ENCODE data around the gene ABCB1. TPM values are rescaled to one million over a fixed set of nuclear protein-coding genes. Genes with fewer than 3 reads are reported as not detected.
"Not testable (repeated sequence)": the region's sequence is repeated elsewhere in the genome, so short reads cannot be mapped to it uniquely, and the experiment has no call there.

ABCB1 gene
- total RNA-seq, 1 experiment from 2014 or later: 12.4 TPM

DNA sequence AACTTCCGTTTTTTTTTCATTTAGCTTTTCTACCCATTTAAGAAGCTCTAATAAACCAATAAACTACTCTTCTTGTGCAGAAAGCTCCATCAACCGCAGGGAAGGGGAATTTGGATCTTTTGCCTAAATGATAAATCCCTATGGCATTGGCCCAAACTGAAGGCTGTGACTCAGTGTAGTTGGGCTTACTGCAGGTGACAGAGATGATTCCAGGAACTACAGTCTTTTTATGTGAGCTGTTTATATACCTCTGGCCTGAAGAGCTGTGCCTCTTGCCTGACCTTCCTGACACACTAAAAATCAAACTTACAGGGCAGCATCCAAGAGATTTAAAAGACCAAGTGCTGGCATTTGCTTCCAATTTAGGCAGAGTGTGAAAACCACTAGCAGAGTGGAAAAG lies 25.2 kb downstream of the ABCB1 start:
- no peak for DNase-seq (ENCODE audit: low spot score)

DNA sequence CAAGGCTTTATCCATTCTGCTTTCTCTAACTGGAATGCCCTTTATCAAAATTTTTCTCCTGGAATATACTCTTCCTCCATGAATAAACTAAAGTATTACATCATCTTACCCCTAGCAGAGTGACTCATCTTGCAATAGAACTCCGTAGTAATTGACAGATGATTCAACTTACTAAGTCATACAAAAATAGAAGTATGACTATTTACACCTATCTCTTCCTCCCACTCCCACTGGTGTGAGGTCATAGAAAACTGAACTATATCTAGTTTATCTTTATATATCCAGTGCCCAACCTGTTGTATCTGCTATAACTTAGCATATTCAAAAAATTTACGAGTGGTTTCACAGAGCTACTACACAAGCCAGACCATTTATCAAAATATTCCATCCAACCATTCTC lies 26.1 kb downstream of the ABCB1 start:
- peak; percentile 77 for DNase-seq (ENCODE audit: low spot score)

DNA sequence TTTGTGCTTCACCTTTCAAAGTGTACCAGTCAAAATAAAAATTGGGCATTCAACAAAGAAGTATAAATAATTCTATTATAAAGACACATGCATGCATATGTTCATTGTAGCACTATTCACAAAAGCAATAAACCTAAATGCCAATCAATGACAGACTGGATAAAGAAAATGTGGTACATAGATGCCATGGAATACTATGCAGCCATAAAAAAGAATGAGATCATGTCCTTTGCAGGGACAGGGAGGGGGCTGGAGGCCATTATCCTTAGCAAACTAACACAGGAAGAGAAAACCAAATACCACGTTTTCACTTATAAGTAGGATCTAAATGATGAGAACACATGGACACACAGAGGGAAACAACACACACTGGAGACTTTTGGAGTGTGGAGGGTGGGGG lies 28.2 kb downstream of the ABCB1 start:
- DNase-seq (ENCODE audit: low spot score): not testable (repeated sequence)

DNA sequence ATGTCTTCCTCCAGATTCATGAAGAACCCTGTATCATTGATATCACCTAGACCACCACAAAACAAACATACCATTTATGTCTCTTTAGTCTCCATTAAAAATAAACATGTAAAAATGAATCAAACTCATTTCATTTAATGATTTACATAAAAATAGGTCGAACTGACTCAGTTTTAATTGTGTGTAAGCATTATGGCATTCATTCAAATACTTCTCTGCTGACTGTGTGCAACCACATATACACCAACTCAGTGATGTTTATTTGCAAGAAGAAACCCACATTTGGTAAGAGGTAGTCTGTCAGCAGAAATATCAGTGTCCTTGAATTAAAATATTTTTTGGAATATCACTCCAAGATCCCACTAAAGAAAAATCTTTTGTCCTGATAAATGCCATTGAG lies 30.5 kb downstream of the ABCB1 start:
- peak; percentile 78 for DNase-seq (ENCODE audit: low spot score)

DNA sequence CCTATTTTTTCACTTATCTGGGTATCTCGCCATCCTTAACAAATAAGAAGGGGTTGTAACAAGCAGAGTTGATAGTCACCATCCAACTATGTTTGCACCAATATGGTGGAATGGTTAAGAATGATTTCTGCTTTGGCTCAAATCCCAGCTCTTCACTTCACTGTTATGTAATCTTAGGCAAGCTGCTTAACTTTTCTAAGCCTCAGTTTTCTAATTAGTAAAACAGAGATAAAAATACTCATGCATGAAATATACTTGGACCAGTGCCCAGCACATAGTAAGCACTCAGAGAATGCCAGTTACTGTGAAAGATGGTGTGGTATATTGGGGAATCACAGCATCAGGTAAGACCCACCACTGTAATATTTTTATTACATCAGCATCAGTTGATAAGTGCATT lies 33.6 kb downstream of the ABCB1 start:
- DNase-seq (ENCODE audit: low spot score): no peak

DNA sequence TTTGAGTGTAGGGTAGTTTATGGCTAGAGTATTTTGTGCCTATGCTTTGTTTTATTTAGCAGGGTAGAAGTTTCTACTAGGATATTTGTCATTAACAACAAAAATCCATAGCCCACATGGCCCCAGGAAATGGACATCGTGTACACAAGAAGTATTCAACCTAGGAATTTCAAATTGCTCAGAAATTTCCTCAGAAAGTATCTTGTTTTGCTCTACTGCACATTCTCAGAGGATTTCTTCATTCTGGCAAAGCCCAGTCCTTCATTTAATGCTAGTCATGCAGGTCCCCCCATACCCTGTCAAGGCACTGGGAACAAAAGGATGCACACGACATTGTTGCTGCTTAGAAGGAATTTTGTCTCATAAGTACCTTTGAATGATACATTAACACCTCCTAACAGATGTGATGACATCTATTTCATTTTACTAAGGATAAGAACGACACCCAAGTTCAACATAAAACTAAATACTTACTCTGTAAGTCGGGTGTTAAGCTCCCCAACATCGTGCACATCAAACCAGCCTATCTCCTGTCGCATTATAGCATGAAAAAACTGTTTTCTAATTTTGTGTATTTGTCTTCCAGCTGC lies 34.3 kb downstream of the ABCB1 start:
- no peak for DNase-seq (ENCODE audit: low spot score)

DNA sequence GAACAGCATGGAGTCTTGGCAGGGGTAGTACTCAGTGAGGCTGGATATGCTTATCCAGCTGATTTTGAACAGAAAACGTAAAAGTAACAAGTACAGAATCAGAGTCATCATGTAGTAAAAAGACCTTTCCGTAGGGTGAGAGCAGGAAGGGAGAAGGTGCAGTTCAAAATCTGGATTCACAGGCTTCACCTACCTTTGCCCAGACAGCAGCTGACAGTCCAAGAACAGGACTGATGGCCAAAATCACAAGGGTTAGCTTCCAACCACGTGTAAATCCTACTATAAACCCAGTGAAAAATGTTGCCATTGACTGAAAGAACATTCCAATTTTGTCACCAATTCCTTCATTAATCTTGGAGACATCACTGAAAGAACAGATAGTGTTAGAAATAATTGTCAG lies 34.8 kb downstream of the ABCB1 start:
- DNase-seq (ENCODE audit: low spot score): no peak

DNA sequence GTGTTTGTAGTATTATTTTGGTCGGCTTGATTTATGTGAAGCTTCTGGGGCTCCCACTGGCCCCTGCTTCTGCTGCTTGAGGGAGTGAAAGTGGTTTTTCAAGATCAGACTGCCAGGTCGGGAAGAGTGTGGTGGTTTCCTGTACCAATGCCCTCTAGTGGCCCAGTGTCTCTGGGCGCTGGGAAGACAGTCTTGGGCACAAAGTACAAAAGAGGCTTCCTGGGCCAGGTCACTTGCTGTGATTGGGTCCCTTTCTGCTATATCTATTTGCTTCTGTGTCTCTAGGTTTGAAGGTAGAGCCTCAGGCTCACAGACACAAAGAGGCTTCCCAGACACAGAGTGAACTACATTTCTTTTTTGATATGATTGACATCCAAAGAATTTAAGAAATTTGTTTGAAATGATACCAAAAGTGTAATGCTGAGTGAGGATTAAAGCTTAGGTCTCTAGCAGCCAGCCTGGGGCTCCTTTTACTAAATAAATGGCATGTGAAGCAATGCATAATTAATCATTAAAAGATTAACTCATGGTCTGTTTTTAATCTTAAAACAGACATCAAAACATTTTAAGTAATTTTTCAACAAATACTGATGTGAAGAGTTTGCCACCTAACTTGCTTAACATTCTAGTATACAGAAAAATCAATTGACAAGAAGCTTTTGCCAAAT lies 36.3 kb downstream of the ABCB1 start:
- peak; percentile 70 for DNase-seq (ENCODE audit: low spot score)

DNA sequence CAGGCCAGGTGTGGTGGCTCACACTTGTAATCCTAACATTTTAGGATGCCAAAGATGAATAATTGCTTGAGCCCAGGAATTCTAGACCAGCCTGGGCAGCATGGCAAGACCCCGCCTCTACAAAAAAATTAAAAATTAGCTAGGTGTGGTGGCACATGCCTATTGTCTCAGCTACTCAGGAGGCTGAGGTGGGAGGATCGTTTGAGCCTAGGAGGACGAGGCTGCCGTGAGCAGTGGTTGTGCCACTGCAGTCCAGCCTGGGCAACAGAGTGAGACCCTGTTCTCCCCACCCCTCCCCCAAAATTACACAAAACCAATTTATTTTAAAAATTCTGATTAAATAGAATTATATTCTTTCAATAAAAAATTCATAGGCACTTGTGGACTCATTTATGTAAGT lies 39.0 kb downstream of the ABCB1 start:
- DNase-seq (ENCODE audit: low spot score): no peak

DNA sequence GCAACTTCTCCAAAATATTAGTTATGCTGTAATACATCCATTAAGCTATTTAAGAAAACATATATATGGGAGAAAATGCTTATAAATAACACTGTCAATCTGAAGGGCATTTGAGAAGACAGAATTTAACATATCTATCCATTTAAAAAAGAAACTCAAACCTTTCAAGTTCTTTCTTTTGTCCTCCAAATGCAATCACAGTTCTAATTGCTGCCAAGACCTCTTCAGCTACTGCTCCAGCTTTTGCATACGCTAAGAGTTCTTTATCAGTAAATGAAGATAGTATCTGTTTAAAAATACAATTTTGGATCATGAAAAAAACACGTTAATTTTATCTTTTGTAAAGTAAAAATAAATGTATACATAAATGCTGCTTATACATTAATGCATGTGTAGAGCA lies 39.6 kb downstream of the ABCB1 start:
- no peak for DNase-seq (ENCODE audit: low spot score)

DNA sequence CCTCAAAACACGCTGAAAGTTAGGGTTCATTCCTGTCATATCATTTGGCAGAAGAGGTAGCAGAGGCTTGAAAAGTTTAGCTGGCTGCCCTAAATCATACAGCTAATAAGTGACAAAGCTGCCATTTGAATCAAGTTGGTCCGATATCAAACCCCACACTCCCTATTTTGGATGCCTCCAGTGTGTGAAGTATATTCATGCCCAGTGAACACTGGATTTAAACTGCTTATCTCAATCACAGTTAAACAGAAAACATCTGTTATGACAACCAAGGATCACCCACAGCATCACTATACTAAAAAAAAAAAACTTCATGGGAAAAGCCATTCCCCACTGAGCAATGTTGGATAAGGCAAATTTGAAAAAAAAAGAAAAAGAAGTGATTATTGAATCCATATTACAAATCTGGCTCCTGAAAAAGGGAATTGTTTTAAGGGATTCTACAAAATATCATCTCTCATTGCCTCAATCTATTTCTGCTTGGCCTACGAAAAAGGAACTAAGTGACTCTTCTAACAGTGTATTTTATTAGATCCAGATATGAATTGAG lies 48.3 kb downstream of the ABCB1 start:
- no peak for DNase-seq (ENCODE audit: low spot score)

DNA sequence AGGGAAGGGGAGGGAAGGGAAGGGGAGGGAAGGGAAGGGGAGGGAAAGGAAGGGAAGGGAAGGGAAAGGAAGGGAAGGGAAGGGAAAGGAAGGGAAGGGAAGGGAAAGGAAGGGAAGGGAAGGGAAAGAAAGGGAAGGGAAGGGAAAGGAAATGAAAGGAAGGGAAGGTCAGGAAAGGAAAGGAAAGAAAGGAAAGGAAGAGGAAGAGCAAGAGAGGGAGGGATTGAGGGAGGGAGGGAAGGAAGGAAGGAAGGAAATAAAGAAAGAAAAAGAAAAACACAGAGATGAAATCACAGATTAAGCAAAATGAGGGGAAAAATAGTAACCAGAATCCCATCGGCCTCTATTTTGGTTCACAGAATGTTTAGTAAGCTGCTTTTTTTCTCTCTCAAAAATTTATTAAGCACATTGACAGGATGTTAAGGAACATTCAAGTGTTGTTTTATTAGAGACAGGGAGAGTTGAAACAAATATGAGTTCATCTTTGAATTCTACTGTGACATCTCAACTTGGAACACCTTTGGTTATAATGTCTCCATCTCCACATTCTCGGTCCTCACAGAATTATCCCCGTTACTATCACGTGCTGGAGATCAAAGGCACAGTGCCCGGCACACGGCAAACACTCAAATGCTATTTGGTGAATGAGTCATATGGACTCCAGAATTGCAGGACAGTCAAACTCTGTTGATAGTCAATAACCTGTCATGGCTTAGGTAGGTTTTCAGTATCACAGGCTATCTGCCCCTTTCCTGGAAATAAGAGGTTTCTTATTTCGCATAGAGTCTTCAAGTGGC lies 52.4 kb downstream of the ABCB1 start:
- no peak for DNase-seq (ENCODE audit: low spot score)

DNA sequence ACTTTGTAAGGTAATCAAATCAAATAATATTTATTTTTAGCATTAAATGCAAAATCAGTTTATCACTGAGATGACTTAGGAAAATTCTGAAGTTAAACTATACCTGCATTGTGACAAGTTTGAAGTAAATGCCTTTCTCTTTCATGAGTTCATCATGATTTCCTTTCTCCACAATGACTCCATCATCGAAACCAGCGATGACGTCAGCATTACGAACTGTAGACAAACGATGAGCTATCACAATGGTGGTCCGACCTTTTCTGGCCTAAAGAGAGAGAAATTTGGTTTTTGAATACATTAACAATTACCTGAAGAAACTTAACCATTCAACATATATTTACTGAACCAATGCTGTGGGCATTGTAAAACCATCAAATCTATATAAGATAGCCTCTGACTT lies 54.9 kb downstream of the ABCB1 start:
- no peak for DNase-seq (ENCODE audit: low spot score)

DNA sequence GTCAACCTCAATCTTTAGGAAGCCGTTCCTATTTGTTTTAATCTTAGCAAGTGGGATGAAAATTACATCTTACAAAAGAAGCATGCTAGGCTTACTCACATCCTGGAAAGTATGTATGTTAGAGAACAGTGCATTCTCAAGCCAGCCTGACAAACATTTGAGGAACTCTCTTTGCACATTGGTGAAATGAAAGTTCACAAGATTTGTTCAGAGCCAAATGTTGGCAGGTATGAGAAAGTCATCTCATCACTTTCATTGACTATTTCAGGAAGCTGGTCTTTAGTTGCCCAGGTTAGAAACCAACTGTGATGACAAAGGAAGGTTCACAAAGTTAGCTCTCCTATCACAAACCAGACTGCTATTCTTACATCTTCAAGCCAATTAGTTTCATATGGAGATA lies 57.1 kb downstream of the ABCB1 start:
- DNase-seq (ENCODE audit: low spot score): no peak

DNA sequence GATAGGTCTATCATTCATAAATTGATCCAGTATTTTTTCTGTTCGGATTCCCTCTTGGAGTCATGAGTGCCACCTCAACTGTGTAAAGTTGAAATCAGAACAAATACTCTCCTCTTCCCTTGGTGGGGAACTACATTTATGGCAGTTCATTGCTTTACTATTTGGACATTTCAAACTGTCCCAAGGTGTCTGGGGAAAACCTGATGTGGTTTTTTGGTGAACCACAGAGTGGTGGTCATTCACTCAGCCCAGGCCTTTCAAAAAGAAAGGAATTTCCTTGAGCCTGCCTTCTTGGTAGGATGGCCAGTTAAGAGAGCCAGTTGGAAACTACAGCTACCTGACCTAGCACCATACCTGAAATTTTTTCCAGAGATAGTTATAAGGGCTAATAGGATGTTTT lies 59.0 kb downstream of the ABCB1 start:
- no peak for DNase-seq (ENCODE audit: low spot score)

DNA sequence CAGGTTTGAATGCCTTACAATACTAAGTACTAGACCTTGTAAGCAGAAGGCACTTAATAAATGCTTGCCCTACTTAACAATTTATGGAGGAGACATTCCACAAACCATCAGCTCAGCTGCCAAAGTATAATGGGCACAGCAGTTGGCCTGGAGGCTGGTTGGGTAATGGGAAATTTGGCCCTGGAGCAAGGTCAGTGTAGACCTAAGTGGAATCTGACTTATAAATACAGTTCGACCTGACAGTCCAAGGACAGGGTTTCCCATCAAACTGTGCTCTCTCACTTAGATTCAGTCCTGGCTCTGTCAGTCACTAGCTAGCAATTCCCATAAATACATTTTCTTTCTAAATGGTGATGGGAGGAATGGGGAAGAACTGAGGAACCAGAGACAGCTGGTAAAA lies 62.6 kb downstream of the ABCB1 start:
- DNase-seq (ENCODE audit: low spot score): no peak

DNA sequence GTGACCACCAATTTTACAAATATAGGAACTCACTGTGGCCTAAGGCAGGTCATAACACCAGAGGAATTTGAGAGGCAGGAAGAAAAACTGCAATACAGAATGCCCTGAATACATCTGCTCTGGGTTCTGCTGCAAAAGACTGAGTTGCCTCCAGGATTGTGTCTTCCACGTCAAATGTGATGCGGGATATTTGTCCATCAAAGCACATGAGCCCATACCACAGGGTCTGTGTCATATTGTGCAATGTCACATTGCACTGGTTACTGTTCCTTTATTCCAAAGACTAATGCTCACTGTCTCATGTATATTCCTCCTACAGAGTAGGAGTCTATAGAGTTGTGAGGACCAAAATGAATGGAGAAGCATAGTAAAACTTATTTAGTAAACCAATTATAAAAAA lies 66.6 kb downstream of the ABCB1 start:
- DNase-seq (ENCODE audit: low spot score): no peak

DNA sequence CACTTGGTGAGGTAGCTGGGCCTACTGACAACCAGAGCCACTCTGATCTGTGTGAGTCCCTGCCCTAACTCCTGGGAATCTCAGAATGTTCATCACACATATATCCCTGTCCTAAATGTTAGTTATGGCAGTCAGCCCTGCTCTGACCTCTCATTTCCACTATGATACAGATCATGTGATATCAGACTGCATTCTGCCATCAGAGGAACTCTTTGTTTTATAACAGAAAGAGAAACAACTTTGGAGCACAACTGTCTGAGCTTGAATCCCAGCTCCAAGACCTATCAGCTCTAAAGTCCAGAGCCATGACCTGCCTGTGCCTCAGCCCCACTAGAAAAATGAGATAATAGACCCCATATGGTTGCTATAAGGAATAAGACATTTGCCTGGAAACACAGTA lies 70.6 kb downstream of the ABCB1 start:
- DNase-seq (ENCODE audit: low spot score): no peak

DNA sequence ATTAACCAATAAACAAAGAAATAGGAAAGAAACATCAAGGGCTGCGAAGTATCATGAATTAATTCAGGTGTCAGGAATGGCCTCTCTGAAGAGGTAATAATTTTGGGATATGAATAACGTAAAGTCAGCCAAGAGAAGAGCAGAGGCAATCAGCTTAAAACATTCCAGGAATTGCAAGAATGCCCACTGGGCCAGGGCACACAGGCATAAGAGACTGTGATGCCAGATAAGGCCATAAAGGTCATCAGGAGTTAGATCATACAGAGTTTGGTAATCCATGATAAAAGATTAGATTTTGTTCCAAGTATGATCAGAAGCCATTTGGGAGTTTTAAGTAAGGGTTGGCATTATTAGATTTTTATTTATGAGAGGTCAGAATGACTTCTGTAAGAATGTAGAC lies 72.0 kb downstream of the ABCB1 start:
- no peak for DNase-seq (ENCODE audit: low spot score)

DNA sequence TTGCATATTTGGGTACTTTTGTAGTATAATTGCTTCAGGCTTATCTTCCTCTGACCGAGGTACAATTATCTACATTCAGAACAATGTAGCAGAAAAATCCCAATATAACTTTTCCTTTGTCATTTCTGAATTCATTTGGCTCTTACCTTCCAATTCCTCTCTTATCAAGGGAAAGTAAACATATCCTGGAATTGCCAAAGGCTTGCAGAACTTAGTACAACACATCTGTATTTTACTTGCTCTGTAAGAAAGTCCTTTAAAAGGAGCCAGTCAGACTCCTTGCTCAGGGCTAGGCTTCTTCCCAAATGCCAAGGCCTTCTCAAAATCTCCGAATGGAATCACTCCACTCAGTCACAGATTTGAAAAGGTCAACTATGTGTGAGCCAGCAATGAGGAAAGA lies 81.9 kb downstream of the ABCB1 start:
- DNase-seq (ENCODE audit: low spot score): no peak

DNA sequence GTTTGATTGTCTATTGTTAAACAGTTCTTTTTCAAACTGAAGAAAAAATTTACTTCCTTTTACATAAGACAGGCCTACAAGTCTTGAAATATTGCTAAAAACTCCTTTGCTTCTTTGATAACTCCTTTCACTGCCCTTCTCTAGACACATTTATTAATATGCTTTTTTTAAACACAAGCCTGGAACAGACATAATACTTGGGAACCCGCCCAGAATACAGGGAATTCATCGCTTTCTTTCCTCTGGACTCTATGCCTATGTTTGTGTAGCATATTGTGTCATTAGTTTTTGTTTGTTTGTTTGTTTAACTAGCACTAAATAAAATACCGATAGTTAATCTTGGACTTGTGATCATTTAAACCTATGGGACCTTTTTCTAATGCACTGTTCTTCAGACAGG lies 82.8 kb downstream of the ABCB1 start:
- no peak for DNase-seq (ENCODE audit: low spot score)

DNA sequence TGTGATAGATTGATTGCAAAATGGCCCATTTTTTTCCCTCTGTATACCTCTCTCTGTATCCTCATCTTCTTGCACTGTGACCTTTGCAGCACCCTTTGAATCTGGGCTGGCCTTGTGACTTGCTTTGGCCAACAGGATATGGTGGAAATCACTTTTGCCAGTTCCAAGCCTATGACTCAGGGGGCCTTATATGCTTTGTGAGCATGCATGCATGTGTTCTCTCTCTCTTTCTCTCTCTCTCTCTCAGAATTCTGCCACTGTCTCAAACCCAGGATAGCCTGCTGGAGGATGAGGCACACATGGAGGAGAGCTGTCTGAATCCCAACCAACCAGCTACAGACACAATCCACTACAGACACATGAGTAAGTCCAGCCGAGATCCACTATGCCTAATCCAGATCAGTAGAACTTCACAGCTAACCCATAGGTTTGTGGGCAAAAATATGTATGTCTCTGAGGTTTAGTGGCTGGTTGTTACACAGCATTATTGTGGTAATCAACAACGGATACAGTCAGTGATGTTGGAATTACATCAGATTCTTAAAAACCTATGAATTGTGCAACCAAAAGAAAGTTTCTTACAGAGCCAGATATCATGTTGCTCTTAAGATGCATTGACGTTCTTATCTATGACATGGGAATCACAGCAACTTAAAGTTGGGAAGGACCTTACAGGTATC lies 83.4 kb downstream of the ABCB1 start:
- no peak for DNase-seq (ENCODE audit: low spot score)

Data from H4 (cell line).